ENCODE data around the gene POLR2E. TPM values are rescaled to one million over a fixed set of nuclear protein-coding genes. Genes with fewer than 3 reads are reported as not detected.

POLR2E gene
- polyA plus RNA-seq, 1 donor from 2014 or later = 172 TPM

DNA sequence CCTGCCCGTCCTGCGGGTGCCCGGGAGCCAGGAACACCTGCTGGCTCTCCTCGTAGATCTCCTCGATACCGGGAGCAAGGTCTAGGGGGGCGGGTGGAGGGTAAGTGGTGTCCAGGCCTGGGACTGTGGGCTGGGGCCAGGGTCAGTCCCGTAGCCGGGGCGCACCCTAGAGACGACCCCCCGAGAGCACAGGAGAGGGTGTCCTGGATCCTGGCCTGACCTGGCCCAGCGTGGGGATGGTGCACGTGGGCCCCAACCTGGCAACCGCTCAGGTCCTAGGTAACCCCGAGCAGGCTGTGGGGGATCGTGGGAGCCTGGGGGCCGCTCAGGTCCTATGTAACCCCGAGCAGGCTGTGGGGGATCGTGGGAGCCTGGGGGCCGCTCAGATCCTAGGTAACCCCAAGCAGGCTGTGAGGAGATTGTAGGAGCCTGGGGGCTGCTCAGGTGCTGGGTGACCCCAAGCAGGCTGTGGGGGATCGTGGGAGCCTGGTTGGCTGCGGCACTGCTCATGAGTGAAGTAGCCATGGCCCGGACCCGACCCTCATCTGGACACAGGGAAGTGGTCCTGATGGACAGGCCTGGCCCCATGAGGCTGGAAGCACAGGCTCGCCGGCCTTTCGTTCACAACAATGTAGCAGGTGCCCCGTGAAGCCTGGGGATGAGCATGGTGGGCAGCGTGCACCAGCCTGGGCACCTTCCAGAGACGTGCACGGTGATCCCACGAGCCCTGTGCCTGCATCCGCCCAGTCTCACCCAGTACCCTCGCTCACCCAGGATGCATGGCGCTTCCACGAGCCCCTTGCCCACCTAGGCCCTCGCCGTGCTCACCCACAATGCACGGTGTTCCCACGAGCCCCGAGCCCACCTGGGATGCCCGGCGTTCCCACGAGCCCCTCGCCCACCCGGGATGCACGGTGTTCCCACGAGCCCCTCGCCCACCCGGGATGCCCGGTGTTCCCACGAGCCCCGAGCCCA lies 14.8 kb upstream of the POLR2E start:
- TF ChIP-seq MXI1 (conservative IDR thresholded peaks at IDR 0.05; ENCODE audit: poor library complexity, severe bottlenecking) (no peak), EZH2 (IDR thresholded peaks at IDR 0.05; ENCODE audit: borderline replicate concordance, insufficient read depth, low read length, poor library complexity, severe bottlenecking) (no peak), EP300 (conservative IDR thresholded peaks at IDR 0.05; ENCODE audit: poor library complexity, severe bottlenecking) (no peak), SMC3 (conservative IDR thresholded peaks at IDR 0.05; ENCODE audit: poor library complexity) (no peak), POLR2AphosphoS5 (IDR thresholded peaks at IDR 0.05) (no peak), RAD21 (conservative IDR thresholded peaks at IDR 0.05) (no peak), CTCF (IDR thresholded peaks at IDR 0.05; ENCODE audit: poor library complexity, severe bottlenecking) (no peak)
- TF ChIP-seq, protein P1, sequence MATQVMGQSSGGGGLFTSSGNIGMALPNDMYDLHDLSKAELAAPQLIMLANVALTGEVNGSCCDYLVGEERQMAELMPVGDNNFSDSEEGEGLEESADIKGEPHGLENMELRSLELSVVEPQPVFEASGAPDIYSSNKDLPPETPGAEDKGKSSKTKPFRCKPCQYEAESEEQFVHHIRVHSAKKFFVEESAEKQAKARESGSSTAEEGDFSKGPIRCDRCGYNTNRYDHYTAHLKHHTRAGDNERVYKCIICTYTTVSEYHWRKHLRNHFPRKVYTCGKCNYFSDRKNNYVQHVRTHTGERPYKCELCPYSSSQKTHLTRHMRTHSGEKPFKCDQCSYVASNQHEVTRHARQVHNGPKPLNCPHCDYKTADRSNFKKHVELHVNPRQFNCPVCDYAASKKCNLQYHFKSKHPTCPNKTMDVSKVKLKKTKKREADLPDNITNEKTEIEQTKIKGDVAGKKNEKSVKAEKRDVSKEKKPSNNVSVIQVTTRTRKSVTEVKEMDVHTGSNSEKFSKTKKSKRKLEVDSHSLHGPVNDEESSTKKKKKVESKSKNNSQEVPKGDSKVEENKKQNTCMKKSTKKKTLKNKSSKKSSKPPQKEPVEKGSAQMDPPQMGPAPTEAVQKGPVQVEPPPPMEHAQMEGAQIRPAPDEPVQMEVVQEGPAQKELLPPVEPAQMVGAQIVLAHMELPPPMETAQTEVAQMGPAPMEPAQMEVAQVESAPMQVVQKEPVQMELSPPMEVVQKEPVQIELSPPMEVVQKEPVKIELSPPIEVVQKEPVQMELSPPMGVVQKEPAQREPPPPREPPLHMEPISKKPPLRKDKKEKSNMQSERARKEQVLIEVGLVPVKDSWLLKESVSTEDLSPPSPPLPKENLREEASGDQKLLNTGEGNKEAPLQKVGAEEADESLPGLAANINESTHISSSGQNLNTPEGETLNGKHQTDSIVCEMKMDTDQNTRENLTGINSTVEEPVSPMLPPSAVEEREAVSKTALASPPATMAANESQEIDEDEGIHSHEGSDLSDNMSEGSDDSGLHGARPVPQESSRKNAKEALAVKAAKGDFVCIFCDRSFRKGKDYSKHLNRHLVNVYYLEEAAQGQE (IDR thresholded peaks at IDR 0.05; ENCODE audit: borderline replicate concordance) = no peak
- no peak overlapping the region for H2AFZ ChIP-seq (ENCODE audit: low read depth, low read length)
- H4K20me1 ChIP-seq (ENCODE audit: insufficient read depth) = no peaks in the 10 kb centered on the region
- H3K9me3 ChIP-seq (ENCODE audit: low read length) = no peaks in the 10 kb centered on the region
- H3K36me3 ChIP-seq (ENCODE audit: insufficient read depth, low read length) = no peaks in the 10 kb centered on the region
- H3K4me3 ChIP-seq (ENCODE audit: low read length) = no peak overlapping the region
- H3K27ac ChIP-seq (ENCODE audit: low read length) = no peak overlapping the region
- H3K9ac ChIP-seq (ENCODE audit: low read length) = no peak overlapping the region
- no peaks in the 10 kb centered on the region for H3F3A ChIP-seq (ENCODE audit: insufficient read depth, low read length, poor library complexity, severe bottlenecking)
- peaks cover 4% of the 10 kb centered on the region for H3K79me2 ChIP-seq (replicated peaks; ENCODE audit: insufficient read depth, low read length)
- H3K27me3 ChIP-seq (ENCODE audit: insufficient read depth, low read depth, low read length) = no peaks in the 10 kb centered on the region
- no peak overlapping the region for H3K4me2 ChIP-seq (ENCODE audit: low read length)
- no peaks in the 10 kb centered on the region for H3K9me2 ChIP-seq (ENCODE audit: insufficient read depth, low read length)

- no peak overlapping the region for H3K4me2 ChIP-seq (ENCODE audit: low read length)
- no peak overlapping the region for H3K4me3 ChIP-seq (ENCODE audit: low read length)
- H3K9me3 ChIP-seq (ENCODE audit: low read length) = no peaks in the 10 kb centered on the region
- H3K36me3 ChIP-seq (ENCODE audit: insufficient read depth, low read length) = no peaks in the 10 kb centered on the region
- H3F3A ChIP-seq (ENCODE audit: insufficient read depth, low read length, poor library complexity, severe bottlenecking) = no peaks in the 10 kb centered on the region
- H3K9ac ChIP-seq (ENCODE audit: low read length) = no peak overlapping the region
- no peaks in the 10 kb centered on the region for H4K20me1 ChIP-seq (ENCODE audit: insufficient read depth)
- H3K79me2 ChIP-seq (replicated peaks; ENCODE audit: insufficient read depth, low read length) = peaks cover 4% of the 10 kb centered on the region
- no peaks in the 10 kb centered on the region for H3K27me3 ChIP-seq (ENCODE audit: insufficient read depth, low read depth, low read length)
- no peak for TF ChIP-seq EP300 (conservative IDR thresholded peaks at IDR 0.05; ENCODE audit: poor library complexity, severe bottlenecking)
- no peak overlapping the region for H2AFZ ChIP-seq (ENCODE audit: low read depth, low read length)
- H3K27ac ChIP-seq (ENCODE audit: low read length) = no peak overlapping the region
- H3K9me2 ChIP-seq (ENCODE audit: insufficient read depth, low read length) = no peaks in the 10 kb centered on the region
These were observed 13.9 kb upstream of the POLR2E start for GRCh38 chr19:1109032-1109551.
